A673 (cell line): ENCODE measurements around the gene STAP1. TPM values are rescaled to one million over a fixed set of nuclear protein-coding genes. Genes with fewer than 3 reads are reported as not detected.
A peak's percentile ranks its signal among the peaks of the same experiment; 100 is the strongest.

Source experiments
- BruUV-seq: library from RNA; stranded (reverse); fragments of 400-500 nt; replicated peaks from 2 replicates; lab custom pipeline; 2021; lab: Mats Ljungman, UMichigan
- CTCF ChIA-PET: fragments of 300-600 bp; sonication (Branson Sonifier 250); formaldehyde crosslinking; loops from one replicate; lab custom pipeline; 2022; ENCODE audit warnings: antibody characterized with exemption; lab: Charles Lee
- POLR2A ChIA-PET: fragments of 300-600 bp; sonication (Branson Sonifier 250); formaldehyde crosslinking; loops from one replicate; lab custom pipeline; 2022; ENCODE audit warnings: antibody characterized with exemption; ENCODE audit not compliant: low non-redundant PET; lab: Charles Lee
- DNase-seq: peaks from one replicate; pipeline ENCODE4 v3.0.0-alpha.2; 2015; ENCODE audit warnings: low spot score
- H3K27ac ChIP-seq: fragments of 200-600 bp; sonication (generic); 2 replicates; pipeline ENCODE4 v1.5.1; 2016; ENCODE audit warnings: mixed run types, low read depth, mild to moderate bottlenecking, mixed read lengths, antibody characterized with exemption, low read length; ENCODE audit not compliant: poor library complexity, severe bottlenecking
- H3K27me3 ChIP-seq: fragments of 200-600 bp; sonication (generic); replicated peaks from 2 replicates; pipeline ENCODE4 v1.6.1; 2017; ENCODE audit warnings: mixed run types, low read depth, mild to moderate bottlenecking, mixed read lengths, antibody characterized with exemption, low read length; ENCODE audit not compliant: insufficient read depth, poor library complexity
- H3K36me3 ChIP-seq: fragments of 200-600 bp; sonication (generic); 2 replicates; pipeline ENCODE4 v1.6.1; 2016; ENCODE audit warnings: mixed run types, mild to moderate bottlenecking, mixed read lengths, antibody characterized with exemption, low read length; ENCODE audit not compliant: insufficient read depth, poor library complexity, severe bottlenecking
- H3K4me1 ChIP-seq: fragments of 200-600 bp; sonication (generic); 2 replicates; pipeline ENCODE4 v1.6.1; 2017; ENCODE audit warnings: mixed run types, mild to moderate bottlenecking, mixed read lengths, antibody characterized with exemption, low read length; ENCODE audit not compliant: insufficient read depth, poor library complexity, severe bottlenecking
- H3K4me3 ChIP-seq: fragments of 200-600 bp; sonication (generic); 2 replicates; pipeline ENCODE4 v1.5.1; 2016; ENCODE audit warnings: low read depth, mixed run types, mild to moderate bottlenecking, mixed read lengths, low read length; ENCODE audit not compliant: poor library complexity, severe bottlenecking
- H3K9me3 ChIP-seq: fragments of 200-600 bp; sonication (generic); 2 replicates; pipeline ENCODE4 v1.6.1; 2016; ENCODE audit warnings: mixed run types, low read depth, mild to moderate bottlenecking, mixed read lengths, antibody characterized with exemption, low read length; ENCODE audit not compliant: poor library complexity, severe bottlenecking
- EZH2 ChIP-seq: fragments of 200-600 bp; sonication (generic); IDR thresholded peaks from 2 replicates; pipeline ENCODE4 v1.6.1; 2017; ENCODE audit warnings: borderline replicate concordance, low read depth, mild to moderate bottlenecking, mixed read lengths, antibody characterized with exemption, low read length; ENCODE audit not compliant: poor library complexity, severe bottlenecking
- intact Hi-C: fragments of 100-400 bp; cut with micrococcal nuclease; formaldehyde crosslinking; loops from one replicate; pipeline ENCODE4 v1.10.0; 2022; ENCODE audit not compliant: unreplicated experiment
- total RNA-seq: library from RNA; stranded (reverse); gene quantifications from 2 replicates; pipeline ENCODE4 v1.2.3, GENCODE V29; 2021
- TF ChIP-seq, protein P1 (sequence below): fragments of 300-800, 200-600 bp; sonication (generic); conservative IDR thresholded peaks from 2 replicates; pipeline ENCODE4 v1.5.1; 2017; ENCODE audit warnings: low read depth, mild to moderate bottlenecking, antibody characterized with exemption, low read length, moderate library complexity, mixed read lengths

Gene STAP1
- total RNA-seq, 1 experiment from 2014 or later, result not detected

GRCh38 chr4:67581208-67581857, 22.8 kb downstream of the STAP1 start:
- Histone ChIP-seq H3K27me3 (no peaks in the 10 kb centered on the region), H3K27ac (no peak overlapping the region), H3K36me3 (no peaks in the 10 kb centered on the region), H3K4me3 (no peak overlapping the region), H3K9me3 (no peaks in the 10 kb centered on the region), H3K4me1 (no peaks in the 10 kb centered on the region)
- DNase-seq, result peak; percentile 1
- no TSS peak for BruUV-seq
- CTCF ChIA-PET, result no interaction called here
- TF ChIP-seq, protein P1, sequence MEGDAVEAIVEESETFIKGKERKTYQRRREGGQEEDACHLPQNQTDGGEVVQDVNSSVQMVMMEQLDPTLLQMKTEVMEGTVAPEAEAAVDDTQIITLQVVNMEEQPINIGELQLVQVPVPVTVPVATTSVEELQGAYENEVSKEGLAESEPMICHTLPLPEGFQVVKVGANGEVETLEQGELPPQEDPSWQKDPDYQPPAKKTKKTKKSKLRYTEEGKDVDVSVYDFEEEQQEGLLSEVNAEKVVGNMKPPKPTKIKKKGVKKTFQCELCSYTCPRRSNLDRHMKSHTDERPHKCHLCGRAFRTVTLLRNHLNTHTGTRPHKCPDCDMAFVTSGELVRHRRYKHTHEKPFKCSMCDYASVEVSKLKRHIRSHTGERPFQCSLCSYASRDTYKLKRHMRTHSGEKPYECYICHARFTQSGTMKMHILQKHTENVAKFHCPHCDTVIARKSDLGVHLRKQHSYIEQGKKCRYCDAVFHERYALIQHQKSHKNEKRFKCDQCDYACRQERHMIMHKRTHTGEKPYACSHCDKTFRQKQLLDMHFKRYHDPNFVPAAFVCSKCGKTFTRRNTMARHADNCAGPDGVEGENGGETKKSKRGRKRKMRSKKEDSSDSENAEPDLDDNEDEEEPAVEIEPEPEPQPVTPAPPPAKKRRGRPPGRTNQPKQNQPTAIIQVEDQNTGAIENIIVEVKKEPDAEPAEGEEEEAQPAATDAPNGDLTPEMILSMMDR, result no peak
- no peak for TF ChIP-seq EZH2
- intact Hi-C loops, result no loop called here
- POLR2A ChIA-PET, result no interaction called here

GRCh38 chr4:67581913-67582312, 23.4 kb downstream of the STAP1 start:
- no peak for TF ChIP-seq EZH2
- TF ChIP-seq, protein P1, result no peak
- H3K36me3 ChIP-seq, result no peaks in the 10 kb centered on the region
- no peak overlapping the region for H3K27ac ChIP-seq
- ChIA-PET CTCF (no interaction called here), POLR2A (no interaction called here)
- H3K4me1 ChIP-seq, result no peaks in the 10 kb centered on the region
- intact Hi-C loops, result no loop called here
- BruUV-seq, result no TSS peak
- H3K9me3 ChIP-seq, result no peaks in the 10 kb centered on the region
- no peak overlapping the region for H3K4me3 ChIP-seq
- no peaks in the 10 kb centered on the region for H3K27me3 ChIP-seq
- no peak for DNase-seq

DNA sequence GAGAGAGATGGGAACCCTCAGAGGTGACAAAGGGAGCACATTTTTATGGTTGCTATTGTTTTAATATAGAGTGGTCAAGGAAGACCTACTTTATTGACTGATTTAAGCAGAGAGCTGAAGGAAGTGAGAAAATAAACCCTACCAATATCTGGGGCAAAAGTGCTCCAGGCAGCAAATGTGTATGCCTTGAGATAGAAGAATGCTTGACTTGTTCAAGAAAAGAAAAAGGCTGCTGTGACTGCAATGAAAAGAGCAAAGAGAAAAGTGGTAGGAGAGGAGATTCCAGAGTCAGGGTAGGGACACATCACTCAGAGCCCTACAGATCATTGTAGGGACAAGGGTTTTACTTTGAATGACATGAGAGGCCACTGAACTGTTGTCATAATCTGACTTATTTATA, 26.0 kb downstream of the STAP1 start:
- BruUV-seq, result no TSS peak
- ChIA-PET CTCF (no interaction called here), POLR2A (no interaction called here)
- DNase-seq, result no peak
- H3K9me3 ChIP-seq, result no peaks in the 10 kb centered on the region
- intact Hi-C loops, result no loop called here
- no peaks in the 10 kb centered on the region for H3K4me1 ChIP-seq
- H3K36me3 ChIP-seq, result no peaks in the 10 kb centered on the region
- no peak overlapping the region for H3K27ac ChIP-seq
- TF ChIP-seq, protein P1, result no peak
- TF ChIP-seq EZH2, result no peak
- no peaks in the 10 kb centered on the region for H3K27me3 ChIP-seq
- H3K4me3 ChIP-seq, result no peak overlapping the region
